Adrenal gland (tissue), 5 donors: ENCODE measurements around the gene LARGE1.

ENCODE experiments used
- CTCF ChIP-seq, 6 experiments: fragments of 450-650 bp in 4 of 6; fragments of 200-600 bp in 2 of 6; sonication (generic) in 1 of 6; IDR thresholded peaks; 1 replicate in 5 of 6; 2 replicates in 1 of 6; pipeline versions ENCODE4 v1.5.1 to v1.8.0; 2016 to 2021; ENCODE audit warnings: antibody characterized with exemption in 6 of 6, mild to moderate bottlenecking in 2 of 6, moderate library complexity in 1 of 6
- POLR2A ChIP-seq, 2 donors: fragments of 450-650 bp; IDR thresholded peaks; one replicate each; pipeline ENCODE4 v1.6.1; 2017; ENCODE audit warnings: antibody characterized with exemption in 2 of 2, mild to moderate bottlenecking in 2 of 2, moderate library complexity in 1 of 2
- donor health status: DM: no; HTN: no; CAD: no.

- TF ChIP-seq CTCF (IDR thresholded peaks at IDR 0.05) (no peak), POLR2A (IDR thresholded peaks at IDR 0.05) (no peak)
Observed at GRCh38 chr22:33542722-33543121, 377.6 kb downstream of the LARGE1 start.
